Measurements from ENCODE around the gene PGP. TPM values are rescaled to one million over a fixed set of nuclear protein-coding genes. Genes with fewer than 3 reads are reported as not detected.

Gene PGP
- total RNA-seq, 2 donors from 2014 or later, result 15.1 to 20.9 TPM

GRCh38 chr16:2167068-2167638 lies 47.5 kb downstream of the PGP start:
- Mint-ChIP-seq H3K9me3 (no peaks in the 10 kb centered on the region), H3K27ac (peak overlapping the region in 1 of 2 donors; percentile 84), H3K36me3 (peaks cover 0 to 19% of the 10 kb centered on the region in 2 donors)
- DNase-seq (ENCODE audit: low spot score in 2 of 2) (no peak), ATAC-seq (no peak)

DNA sequence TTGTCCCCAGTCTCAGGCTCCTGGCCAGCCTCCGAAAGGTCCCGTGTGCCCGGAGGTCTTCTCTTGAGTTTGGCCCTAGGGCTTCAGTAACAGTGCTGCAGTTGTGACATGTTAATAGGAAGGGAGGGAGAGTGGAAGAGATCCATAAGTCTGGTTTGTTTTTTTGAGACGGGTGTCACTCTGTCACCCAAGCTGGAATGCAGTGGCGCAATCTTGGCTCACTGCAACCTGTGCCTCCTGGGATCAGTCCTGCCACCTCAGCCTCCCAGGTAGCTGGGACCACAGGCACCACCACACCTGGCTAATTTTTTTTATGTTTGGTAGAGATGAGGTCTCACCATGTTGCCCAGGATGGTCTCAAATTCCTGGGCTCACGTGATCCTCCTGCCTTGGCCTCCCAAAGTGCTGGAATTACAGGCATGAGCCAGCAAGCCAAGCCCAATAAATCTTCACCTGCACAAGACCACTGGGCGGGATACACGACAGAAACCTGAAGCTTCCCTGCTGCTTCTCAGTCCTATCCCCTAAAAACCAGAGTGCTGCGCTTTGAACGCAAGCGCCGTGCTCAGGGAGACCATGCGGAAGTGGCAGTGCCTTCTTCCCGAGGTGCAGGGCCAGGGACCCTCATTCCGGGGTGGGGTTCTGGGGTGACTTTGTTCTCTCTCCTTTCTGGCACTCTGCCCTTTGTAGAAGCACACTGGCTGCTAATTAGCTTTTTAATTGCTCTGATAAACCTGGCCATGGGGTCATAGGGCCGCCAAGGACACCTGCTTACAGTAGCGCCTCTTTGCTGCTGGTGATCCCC lies 48.2 kb downstream of the PGP start:
- Mint-ChIP-seq H3K9me3 (no peaks in the 10 kb centered on the region), H3K27ac (peak overlapping the region in 1 of 2 donors; percentile 87), H3K36me3 (peaks cover 0 to 19% of the 10 kb centered on the region in 2 donors)
- ATAC-seq (no peak), DNase-seq (ENCODE audit: low spot score in 2 of 2) (no peak)

DNA sequence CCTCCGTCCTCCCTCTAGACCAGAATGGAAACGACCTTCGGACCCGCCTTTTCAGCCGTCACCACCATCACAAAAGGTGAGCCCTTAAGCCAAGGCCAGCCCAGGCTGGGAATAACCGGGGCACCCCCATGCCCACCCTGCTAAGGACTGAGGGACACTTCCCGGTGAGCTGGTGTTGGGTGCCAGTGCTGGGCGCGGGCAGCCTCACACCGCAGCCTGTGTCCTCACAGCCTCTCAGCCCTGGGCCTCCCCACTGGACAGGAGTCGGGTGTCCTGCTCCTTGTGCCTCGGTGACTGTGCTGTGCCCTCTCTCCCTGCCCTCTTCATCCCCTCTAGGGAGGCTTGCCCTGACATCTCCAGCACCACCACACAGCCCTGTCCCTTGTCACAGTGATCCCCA lies 48.8 kb downstream of the PGP start:
- Mint-ChIP-seq H3K9me3 (no peaks in the 10 kb centered on the region), H3K36me3 (peaks cover 0 to 19% of the 10 kb centered on the region in 2 donors), H3K27ac (peak overlapping the region in 1 of 2 donors; percentile 87)
- no peak for ATAC-seq
- no peak for DNase-seq (ENCODE audit: low spot score in 2 of 2)

DNA sequence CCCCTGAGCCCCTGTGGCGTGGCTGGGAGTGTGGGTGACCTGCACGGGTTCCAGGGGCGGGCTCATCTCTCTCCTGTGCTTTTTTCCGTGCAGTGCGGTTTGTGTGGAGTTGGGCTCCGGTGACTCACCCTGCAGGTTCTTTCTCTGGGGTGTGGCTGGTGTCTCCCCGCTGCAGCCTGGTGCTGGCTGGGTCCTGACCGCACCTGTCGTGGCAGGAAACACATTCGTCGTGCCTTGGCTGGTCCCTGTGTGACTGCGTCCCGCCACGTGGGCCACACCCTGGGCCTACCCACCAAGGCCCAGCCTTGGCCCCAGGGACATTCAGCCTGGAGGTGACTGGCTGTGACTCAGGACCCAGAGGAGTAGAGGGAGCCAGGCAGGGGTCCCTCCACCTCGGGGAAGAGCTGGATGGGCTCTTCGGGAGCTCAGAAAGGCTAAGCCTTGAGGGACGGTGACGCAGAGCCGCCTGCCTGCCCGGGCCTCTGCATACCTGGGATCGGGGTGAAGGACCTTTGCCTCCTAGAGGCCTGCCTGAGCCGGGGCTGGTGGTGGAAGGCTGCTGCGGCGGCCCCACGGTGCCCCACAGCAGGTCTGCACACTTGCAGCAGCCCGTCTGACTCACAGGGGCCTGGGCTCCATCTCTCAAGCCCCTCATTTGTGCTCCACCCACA lies 51.3 kb downstream of the PGP start:
- no peak overlapping the region for H3K27ac Mint-ChIP-seq

DNA sequence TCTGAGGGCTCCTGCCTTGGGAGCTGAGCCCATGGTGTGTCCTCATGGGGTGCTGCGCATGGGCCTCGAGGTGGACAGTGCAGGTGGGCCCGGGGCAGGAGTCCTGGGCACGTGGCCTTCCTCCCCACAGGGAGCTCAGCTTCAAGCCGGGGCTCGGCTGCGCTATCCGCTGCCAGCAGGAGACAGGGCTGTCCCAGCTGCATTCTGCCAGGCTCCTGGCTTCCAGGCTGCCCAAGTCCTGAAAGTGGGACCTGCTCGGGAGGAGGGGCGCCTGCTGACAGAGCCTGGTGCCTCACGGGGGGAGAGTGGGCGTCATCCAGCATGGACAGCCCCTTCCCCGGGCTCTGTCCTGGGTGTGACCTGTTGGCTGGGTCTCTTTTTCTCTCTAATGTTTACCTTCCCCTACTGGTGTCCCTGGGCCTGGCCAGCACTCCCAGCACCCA lies 51.9 kb downstream of the PGP start:
- no peak overlapping the region for H3K27ac Mint-ChIP-seq
- DNase-seq (ENCODE audit: low spot score in 2 of 2) (no peak), ATAC-seq (no peak)
- no peaks in the 10 kb centered on the region for H3K9me3 Mint-ChIP-seq
- peaks cover 0 to 19% of the 10 kb centered on the region in 2 donors for H3K36me3 Mint-ChIP-seq

More for the DNA sequence above, 51.3 kb downstream of the PGP start:
- ATAC-seq (peak in 1 of 2 donors; percentile 52), DNase-seq (ENCODE audit: low spot score in 2 of 2) (no peak)
- Mint-ChIP-seq H3K36me3 (peaks cover 0 to 19% of the 10 kb centered on the region in 2 donors), H3K9me3 (no peaks in the 10 kb centered on the region)

- peaks cover 0 to 19% of the 10 kb centered on the region in 2 donors for H3K36me3 Mint-ChIP-seq
- H3K27ac Mint-ChIP-seq, result peak overlapping the region in 1 of 2 donors; percentile 82
- ATAC-seq, result no peak
- no peak for DNase-seq (ENCODE audit: low spot score in 2 of 2)
- no peaks in the 10 kb centered on the region for H3K9me3 Mint-ChIP-seq
These were observed 52.7 kb downstream of the PGP start for GRCh38 chr16:2161911-2162310.

Other genes with a start within 250 kb of the PGP start
- gene RNF151, start 248.0 kb downstream of the PGP start, total RNA-seq, result under 1 TPM in 1 of 2 donors, not detected in 1; 0.41 TPM
- gene TBL3, start 242.8 kb downstream of the PGP start, total RNA-seq, result 10 to 100 TPM; 18.8 to 37.2 TPM
- not detected for gene NOXO1, start 233.4 kb downstream of the PGP start, total RNA-seq
- gene GFER, start 230.6 kb downstream of the PGP start, total RNA-seq, result 10 to 100 TPM; 19.1 to 25.0 TPM
- gene SYNGR3, start 224.9 kb downstream of the PGP start, total RNA-seq, result 1 to 10 TPM; 2.0 to 9.0 TPM
- gene ZNF598, start 205.0 kb downstream of the PGP start, total RNA-seq, result 10 to 100 TPM; 72.2 to 87.9 TPM
- gene NPW, start 195.1 kb downstream of the PGP start, total RNA-seq, result 1 to 10 TPM in 1 of 2 donors, under 1 TPM in 1; 0.61 to 4.6 TPM
- 1 to 10 TPM in 1 of 2 donors, under 1 TPM in 1; 0.82 to 3.7 TPM for gene NHERF2, start 187.9 kb downstream of the PGP start, total RNA-seq
- 10 to 100 TPM; 21.6 to 25.3 TPM for gene NTHL1, start 167.0 kb downstream of the PGP start, total RNA-seq
- gene TSC2, start 166.9 kb downstream of the PGP start, total RNA-seq, result 100 to 1,000 TPM in 1 of 2 donors, 10 to 100 TPM in 1; 70.5 to 121 TPM
- gene PKD1, start 78.9 kb downstream of the PGP start, total RNA-seq, result 10 to 100 TPM; 77.0 to 87.6 TPM
- gene RAB26, start 66.2 kb downstream of the PGP start, total RNA-seq, result under 1 TPM in 1 of 2 donors, not detected in 1; 0.80 TPM
- gene TRAF7, start 59.1 kb downstream of the PGP start, total RNA-seq, result 10 to 100 TPM; 67.7 to 92.0 TPM
- gene CASKIN1, start 18.2 kb downstream of the PGP start, total RNA-seq, result 10 to 100 TPM in 1 of 2 donors, under 1 TPM in 1; 0.77 to 11.3 TPM
- gene MLST8, start 9.4 kb downstream of the PGP start, total RNA-seq, result 10 to 100 TPM; 49.5 to 52.2 TPM
- 10 to 100 TPM in 1 of 2 donors, 1 to 10 TPM in 1; 6.3 to 10.3 TPM for gene BRICD5, start 4.0 kb downstream of the PGP start, total RNA-seq
- 10 to 100 TPM; 19.0 to 22.5 TPM for gene E4F1, start 8.8 kb upstream of the PGP start, total RNA-seq
- 1 to 10 TPM; 1.3 to 1.5 TPM for gene DNASE1L2, start 21.6 kb upstream of the PGP start, total RNA-seq
- gene ECI1, start 36.7 kb upstream of the PGP start, total RNA-seq, result 10 to 100 TPM; 53.8 to 57.6 TPM
- 100 to 1,000 TPM; 289 to 296 TPM for gene RNPS1, start 53.3 kb upstream of the PGP start, total RNA-seq
- 1 to 10 TPM; 1.6 to 9.1 TPM for gene ABCA3, start 125.9 kb upstream of the PGP start, total RNA-seq
- gene CCNF, start 214.6 kb upstream of the PGP start, total RNA-seq, result 100 to 1,000 TPM in 1 of 2 donors, 10 to 100 TPM in 1; 64.8 to 111 TPM
- 10 to 100 TPM; 20.9 to 32.3 TPM for gene TEDC2, start 245.3 kb upstream of the PGP start, total RNA-seq